ENCODE data around the gene P2RX7.

P2RX7 gene

GRCh38 chr12:121176826-121177529, 44.3 kb downstream of the P2RX7 start:
- H3K4me3 ChIP-seq (ENCODE audit: low read depth, low read length) = no peak overlapping the region
- no peak for TF ChIP-seq CTCF (IDR thresholded peaks at IDR 0.05; ENCODE audit: low read depth, low read length)

DNA sequence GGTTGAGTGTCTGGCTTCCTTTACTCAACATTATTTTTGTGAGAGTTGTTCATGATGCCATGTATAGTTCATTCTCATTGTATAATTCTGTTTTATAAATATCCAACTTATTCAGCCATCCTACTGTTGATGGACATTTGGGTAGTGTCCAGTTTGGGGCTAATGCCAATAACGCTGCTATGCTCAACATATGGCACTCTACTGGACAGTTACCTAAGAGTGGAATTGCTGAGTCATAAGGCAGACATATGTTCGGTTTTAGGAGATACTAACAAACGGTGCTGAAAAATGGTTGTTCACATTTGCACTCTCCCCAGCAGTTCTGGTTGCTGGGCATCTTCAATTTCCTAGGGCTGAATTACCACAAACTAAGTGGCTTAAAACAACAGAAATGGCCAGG, 48.5 kb downstream of the P2RX7 start:
- TF ChIP-seq CTCF (IDR thresholded peaks at IDR 0.05; ENCODE audit: low read depth, low read length) = no peak
- no peak overlapping the region for H3K4me3 ChIP-seq (ENCODE audit: low read depth, low read length)

DNA sequence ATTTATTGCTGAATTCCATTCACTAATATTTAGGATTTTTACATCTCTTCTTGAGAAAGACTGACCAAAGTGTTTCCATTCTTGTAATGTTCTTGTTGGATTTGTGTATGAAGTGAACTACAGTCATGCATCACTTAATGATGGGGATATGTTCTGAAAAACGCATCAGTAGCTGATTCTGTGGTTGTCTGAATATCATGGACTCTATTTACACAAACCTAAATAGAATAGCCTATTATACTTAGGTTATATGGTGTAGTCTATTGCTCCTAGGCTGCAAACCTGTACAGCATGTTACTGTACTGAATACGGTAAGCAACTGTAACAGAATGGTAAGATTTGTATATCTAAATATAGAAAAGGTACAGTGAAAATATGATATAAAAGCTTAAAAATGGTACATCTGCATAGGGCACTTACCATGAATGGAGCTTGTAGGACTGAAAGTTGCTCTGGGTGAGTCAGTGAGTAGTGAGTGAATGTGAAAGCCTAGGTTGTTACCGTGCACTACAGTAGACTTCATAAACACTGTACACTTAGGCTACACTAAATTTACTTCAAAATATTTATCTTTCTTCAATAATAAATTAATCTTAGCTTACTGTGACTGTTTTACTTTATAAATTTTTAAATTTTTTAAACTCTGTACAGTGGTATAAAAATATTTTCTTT, 49.7 kb downstream of the P2RX7 start:
- no peak for TF ChIP-seq CTCF (IDR thresholded peaks at IDR 0.05; ENCODE audit: low read depth, low read length)
- H3K4me3 ChIP-seq (ENCODE audit: low read depth, low read length) = no peak overlapping the region

- TF ChIP-seq CTCF (IDR thresholded peaks at IDR 0.05; ENCODE audit: low read depth, low read length) = no peak
- H3K4me3 ChIP-seq (ENCODE audit: low read depth, low read length) = no peak overlapping the region
Measured at GRCh38 chr12:121184425-121184824, 51.7 kb downstream of the P2RX7 start.

DNA sequence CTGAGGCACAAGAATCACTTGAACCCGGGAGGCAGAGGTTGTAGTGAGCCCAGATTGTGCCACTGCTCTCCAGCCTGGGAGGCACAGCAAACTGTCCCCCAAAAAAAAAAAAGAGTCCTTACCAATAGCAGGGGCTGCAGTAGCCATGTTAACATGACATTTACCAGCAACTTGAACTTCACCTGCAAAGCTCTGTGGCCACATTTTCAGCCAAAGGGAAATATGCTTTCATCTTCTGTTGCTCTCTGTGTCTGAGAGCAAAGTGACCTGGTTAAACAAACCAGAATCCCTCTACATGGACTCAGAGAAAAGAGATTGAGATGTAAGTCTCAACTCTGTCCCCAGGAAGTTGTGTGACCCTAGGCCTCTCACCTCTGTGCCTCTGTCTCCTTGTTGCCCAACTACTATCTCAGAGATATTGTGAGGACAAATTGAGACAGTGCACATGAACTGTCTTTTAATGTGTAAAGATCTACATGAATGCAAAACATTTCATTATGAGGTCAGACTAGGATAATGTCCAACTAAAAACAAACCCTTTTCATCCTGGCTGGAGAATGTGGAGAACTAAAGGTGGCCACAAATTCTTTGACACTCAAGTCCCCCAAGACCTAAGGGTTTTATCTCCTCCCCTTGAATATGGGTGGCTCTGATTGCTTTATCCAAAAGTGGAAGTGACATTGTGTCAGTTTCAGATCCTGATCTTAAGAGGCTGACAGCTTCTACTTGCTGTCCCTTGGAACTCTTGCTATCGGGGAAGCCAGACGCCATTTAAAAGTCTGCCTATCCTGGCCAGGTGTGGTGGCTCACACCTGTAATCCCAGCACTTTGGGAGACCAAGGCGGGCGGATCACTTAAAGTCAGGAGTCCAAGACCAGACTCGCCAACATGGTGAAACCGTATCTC, 52.6 kb downstream of the P2RX7 start:
- TF ChIP-seq CTCF (IDR thresholded peaks at IDR 0.05; ENCODE audit: low read depth, low read length) = no peak
- H3K4me3 ChIP-seq (ENCODE audit: low read depth, low read length) = no peak overlapping the region

GRCh38 chr12:121186826-121187225, 54.1 kb downstream of the P2RX7 start:
- H3K4me3 ChIP-seq (ENCODE audit: low read depth, low read length) = no peak overlapping the region
- no peak for TF ChIP-seq CTCF (IDR thresholded peaks at IDR 0.05; ENCODE audit: low read depth, low read length)
